ENCODE results near the gene SHANK2.

Gene SHANK2

DNA sequence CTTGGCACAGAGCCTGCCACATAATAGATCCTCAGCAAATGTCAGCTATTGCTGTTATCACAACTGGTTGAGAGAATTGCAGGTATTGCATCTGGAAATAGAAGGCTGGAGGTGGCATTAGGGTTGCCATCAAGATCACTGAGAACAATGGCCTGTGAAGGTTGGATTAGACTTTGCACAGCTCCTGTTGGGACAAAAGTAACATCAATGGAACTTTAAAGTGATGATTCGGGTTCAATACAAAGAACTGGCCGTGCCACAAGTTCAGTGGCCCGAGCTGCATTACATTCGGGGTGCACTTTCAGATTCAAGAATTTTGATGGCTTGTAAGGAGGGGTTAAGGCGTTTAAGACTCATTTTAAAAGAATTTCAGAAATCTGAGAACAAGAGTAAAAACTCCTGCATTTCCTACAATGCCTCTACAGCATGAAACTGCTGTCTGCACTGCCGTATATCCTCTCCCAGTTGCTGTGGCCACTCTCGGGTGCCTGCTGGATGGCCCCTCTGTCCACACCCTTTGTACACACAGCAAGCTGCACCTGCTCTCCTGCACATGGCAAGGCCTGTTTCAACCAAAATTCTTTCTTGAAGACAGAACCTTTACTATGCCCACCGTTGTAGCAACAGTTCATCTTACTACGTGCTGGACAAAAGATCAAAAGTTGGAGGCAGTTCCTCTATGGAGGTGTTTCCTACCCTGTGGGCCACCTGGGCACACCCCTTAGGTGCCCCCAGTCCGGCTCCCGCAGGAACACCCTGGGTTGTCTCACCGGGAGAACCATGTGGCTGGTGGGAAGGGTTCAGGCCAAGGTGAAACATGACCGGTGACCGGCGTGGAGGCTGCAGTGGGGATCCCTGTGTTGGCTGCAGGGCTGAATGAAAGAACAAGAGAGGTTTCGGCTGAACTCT is 17.5 kb upstream of the SHANK2 start:
- no peak for DNase-seq (ENCODE audit: low spot score)

DNA sequence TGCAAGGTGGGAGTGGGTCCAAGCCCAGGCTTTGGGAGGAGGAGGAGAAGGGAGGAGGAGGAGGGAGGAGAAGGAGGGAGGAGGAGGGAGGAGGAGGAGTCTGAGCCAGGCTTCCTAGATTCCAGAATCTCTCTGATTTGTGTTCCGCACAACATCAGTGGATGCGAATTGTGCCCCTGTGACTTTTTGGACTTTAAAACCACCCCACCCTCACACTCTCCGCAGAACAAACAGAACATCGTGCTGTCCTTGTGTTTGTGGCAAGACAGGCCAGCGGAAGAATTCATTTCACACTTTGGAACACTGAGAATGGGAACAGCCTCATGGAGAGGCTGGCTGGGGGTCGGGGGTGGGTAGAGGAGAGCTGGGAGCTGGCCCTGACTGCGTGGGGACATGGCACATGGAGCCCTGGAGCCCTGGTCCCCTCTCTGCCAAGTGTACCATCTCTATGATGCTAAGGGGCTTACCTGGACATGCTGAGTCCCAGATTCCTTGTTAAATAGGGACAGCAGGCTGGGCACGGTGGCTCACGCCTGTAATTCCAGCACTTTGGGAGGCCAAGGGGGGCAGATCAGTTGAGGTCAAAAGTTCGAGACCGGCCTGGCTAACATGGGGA is 16.4 kb upstream of the SHANK2 start:
- DNase-seq (ENCODE audit: low spot score), result no peak

DNA sequence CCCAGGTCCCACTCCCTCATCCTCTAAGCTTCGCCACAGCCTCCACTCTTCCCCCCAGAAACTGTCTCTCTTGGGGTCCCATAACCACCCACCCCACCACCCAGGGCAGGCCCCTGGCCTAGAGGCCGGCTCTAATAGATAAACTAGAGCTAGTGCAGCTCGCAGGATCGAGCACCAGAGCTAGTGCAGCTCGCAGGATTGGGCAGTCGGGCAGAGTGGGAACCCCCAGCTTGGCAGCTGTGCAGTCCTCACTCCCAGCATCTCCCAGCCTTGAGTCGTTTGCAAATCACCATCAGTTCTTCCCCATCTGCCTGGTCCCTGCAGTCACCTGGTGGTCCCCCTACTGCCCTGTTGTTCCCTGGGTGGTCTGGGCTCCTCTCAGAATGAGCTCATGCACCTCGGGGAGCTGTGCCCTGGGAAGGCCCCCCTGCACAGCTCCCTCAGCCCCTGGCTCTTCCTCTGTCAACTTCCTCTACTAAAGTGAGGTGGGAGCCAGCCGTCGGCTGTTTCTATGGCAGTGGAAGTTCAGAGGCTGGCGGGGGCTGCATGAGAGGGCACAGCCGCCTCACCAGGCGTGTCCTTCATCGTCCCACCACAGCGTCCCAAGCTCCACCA is 15.5 kb upstream of the SHANK2 start:
- no peak for DNase-seq (ENCODE audit: low spot score)

DNA sequence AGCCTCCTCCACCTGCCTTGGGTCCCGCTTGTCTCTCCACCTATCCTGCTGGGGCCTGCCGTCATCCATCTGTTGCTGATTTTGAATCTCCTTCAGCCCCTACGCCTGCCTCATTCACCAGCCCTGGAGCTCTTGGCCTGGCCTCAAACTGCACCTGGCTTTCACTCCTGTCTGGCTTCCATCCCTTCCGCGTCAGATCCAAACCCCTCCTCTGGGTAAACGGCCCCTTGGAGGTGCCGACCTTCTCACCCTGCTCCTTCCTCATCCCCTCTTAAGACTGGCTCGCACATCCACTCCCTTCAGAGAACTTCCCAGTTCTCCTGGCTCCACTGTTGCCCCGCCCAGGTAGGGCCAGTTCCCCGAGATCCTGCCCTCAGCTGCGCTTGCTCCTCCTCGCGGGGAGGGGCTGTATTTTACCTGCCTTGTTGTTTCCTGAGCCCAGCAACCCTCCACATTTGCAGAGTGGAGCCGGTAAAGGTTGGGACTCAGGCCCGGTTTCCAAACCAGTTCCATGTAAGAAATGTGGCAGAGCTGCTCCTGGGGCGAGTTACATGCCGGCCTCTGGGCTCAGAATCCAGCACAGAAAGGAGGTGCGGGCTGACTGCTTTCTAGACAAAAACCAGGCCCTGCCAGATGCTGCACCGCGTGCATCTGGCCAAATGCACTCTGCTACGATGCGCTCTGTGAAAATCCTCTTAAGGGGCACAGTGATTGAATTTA is 13.9 kb upstream of the SHANK2 start:
- no peak for DNase-seq (ENCODE audit: low spot score)

DNA sequence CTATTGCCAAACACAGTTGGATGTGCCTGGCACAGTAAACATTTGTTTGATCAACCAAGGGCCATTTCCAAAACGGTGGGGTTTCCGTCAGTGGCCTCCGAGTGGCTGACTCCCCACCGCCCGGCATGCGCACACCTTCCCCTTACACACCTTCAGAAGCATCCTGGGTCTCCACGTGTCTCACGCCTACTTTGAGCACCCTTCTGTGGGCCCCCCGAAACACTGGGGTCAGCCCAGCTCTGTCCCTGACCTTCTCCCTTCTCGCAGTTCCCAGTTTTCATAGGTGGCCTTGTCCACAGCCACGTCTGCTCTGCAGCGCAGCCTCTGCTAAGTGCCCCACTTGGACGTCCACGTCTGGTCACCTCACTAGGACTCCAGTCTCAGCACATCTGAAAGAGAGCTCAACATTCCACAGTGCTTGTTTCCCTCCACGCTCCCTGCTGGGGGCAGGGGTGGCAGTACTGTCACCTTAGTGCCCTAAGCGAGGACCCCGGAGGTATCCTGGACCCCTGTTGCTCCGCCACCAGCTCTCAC is 13.2 kb upstream of the SHANK2 start:
- DNase-seq (ENCODE audit: low spot score), result no peak

DNA sequence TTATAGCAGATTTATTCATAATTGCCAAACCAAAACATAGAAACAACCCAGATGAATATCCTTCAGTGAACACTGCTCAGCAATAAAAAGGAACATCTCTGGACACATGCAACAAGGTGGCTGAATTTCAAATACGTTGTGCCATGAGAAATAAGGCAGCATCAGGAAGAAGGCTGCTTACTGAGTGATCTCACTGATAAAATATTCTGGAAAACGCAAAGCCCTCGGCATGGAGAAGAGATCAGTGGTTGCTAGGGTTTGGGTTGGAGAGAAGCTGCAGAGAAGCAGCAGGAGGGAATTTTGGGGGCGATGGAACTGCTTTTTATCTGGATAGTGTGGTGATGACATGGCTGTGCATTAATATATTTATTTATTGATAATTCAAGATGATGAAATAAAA is 11.0 kb upstream of the SHANK2 start:
- no peak for DNase-seq (ENCODE audit: low spot score)

DNA sequence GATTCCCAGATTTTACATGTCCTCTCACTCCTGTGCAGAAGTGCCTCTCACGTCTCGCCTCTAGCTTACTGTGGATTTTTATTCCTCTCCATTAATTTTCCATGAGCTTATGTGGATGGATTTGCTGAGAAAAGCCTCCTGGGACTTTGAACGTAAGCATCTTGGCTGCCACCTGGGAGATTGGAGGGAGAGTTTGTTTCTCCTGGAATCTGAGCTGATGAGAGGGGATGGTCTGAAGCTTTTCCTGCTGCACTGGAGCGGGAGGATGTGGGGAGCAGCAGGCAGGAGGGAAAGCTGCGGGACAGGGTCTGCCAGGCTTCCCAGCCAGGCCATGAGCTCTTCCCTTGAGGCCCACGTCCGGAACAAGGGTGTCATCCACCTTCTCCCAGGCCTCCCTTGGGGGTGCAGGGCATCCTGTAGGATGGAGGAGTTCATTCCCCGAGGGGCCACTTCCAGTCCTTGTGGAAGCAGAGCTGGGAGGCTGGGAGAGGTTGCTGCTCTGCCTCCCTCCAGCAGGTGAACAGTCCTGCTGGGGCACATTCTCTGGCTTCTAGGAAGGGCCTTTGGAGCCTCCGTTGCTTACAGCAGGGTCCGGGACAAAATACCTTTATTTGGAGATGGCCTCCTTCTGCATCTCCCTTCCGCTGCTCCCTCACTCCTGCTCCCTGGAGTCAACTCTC is 3.6 kb upstream of the SHANK2 start:
- no peak for DNase-seq (ENCODE audit: low spot score)

DNA sequence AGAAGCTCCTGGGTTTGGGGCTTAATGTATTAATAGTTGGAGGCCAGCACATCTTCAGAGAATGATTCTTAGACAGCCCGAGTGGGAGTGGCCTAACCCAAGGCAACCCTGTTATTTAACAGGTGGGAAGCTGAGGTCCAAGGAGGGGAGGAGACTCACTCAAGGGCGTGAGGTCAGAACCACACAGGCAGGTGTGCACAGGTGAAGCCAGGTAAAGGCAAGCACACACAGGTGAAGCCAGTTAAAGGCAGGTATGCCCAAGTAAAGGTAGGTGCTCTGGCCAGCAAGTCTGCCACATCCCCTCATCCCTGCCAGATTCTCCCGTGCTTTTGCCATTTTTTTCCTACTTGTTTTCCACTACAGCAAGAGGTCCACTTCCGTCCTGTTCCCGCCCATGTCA is 2.9 kb upstream of the SHANK2 start:
- DNase-seq (ENCODE audit: low spot score), result no peak

DNA sequence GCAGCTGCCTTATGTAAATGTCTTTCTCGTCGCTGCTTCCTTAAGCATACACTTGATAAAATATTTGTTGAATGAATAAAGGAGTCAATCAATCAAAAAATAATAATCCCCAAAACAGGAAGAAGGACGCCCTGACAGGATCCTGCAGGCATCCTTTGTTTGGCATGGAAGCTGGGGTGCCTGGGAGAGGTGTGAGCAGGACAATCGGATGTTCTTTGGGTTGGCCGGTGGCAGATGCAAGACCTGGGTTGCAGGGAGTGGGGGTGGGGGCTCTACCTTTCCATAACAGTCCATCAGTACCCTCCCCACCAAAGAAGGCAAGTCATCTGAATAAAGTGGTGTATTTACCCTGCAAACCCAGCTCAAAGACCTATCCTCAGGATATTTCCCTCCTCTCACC is 1.4 kb upstream of the SHANK2 start:
- DNase-seq (ENCODE audit: low spot score), result no peak

DNA sequence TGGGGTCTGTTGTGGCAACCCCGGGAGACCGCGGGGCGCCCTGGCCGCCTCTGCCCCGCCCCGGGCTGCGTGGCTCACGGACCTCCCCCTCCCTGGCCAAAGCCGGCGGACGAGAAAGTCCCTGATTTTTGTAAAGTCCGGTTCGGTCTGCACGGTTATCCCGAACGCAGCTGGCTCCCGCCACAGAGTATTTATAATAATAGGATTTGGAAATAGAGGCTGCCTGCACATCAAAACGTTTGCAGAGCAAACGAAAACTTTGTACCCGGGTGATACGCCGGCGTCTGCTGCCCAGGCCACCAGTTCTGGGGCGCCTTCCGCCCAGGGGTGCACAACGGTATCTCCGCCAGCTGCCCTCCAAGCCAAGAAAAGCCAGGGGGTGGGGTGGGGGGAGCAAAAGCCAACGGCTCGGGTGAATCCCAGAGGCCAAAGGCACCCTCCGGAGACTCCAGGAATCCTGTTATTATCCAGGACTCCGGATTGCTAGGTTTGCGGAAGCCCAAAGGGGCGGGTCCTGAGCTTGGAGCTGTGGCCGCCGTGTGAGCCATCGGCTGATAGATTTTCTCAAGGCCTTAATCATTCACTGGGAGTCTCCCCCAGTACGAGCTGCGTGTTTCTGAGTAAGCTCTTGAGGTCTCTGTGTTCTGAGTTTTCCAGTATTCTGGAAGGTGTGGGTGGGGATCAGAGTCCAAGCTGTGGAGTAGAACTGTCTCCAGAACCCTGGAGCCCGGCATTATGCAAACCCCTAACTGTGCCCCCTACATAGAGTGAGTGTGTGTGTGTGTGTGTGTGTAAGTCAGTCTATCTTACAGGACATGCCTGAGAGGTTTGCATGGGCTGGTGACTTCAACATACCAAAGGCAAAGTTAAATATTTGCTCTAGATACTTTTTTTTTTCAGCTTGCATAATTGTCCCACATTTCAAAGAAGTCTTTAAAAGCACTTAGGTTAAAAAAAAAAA is 673 bp upstream of the SHANK2 start:
- no peak for DNase-seq (ENCODE audit: low spot score)

DNA sequence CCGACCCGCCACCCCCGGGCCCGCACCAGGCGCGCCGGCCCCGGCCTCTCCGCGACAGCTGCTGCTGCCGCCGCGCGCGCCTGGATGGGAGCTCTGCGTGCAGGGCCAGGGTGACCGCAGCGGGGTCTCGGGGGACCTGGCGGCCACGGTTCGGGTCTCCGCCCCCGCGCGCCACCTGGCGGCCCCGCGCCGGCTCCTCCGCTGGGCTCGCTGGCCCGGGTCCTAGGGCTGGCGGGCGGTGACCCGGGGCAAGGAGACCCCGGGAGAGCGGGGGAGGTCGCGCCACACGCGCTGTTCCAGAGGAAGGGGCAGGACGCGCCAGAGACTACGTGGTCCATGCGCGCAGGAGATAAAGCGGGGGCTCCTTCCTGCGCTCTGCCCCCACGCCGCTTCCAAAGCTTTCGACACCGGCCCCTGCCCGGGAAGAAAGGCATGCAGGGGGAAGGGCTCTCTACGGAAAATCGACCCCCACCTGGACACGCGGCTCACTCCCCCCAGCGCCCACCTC is 562 bp downstream of the SHANK2 start:
- DNase-seq (ENCODE audit: low spot score), result peak; percentile 19

DNA sequence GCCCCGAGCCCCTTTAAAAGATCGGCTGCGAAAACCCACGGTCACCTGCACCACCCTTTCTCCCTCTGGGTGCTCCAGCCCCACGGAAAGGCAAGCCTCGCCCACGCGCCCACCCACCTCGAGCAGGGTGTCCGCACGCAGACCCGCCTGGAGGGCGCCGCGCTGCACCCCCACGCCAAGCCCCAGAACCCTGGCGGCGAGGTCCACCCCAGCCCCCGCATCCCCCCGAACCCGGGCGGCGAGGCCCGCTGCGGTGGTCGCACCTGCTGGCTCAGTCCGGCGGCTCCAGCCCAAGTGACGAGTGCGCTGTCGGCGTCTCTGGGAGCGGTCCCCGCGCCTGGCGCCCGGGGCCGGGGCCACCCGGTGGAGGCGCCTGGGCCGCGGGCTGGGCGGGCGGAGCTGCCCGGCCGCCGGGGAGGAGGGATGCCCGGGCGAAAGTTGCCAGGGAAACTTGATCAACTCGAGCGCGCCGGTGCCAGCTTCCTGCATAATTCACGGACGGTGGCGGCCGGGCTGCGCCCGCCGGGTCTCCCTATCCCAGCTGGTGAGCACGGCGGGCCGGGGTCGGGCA is 1.1 kb downstream of the SHANK2 start:
- no peak for DNase-seq (ENCODE audit: low spot score)

DNA sequence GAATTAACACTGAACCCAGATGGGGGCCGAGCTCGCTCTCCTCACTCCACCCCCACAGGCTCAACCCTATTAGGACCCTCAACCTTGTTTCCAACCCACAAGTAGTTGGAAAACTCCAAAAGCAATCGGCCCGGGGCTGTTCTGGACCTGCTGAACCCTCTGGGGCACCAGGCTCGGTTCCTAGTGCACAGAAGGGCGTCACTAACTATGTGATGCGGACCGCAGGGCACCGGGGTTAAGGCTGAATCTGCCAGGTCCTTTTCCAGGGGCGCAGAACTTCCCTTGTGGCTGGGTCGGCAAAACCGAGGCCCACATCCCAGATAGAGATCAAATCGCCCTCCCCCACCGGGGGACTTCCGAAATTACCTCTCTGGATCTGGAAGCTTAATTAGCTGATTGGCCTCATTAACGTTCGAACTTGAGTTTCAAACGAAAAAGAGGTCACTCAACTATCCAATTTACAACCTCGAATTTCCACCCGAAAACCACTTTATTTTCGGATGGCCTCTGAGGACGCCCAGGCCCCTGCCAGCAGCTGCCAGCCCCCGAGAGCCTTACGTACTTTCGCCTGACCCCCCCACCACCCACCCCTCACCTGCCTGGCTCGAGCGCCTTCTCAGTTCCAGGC is 1.7 kb downstream of the SHANK2 start:
- no peak for DNase-seq (ENCODE audit: low spot score)

DNA sequence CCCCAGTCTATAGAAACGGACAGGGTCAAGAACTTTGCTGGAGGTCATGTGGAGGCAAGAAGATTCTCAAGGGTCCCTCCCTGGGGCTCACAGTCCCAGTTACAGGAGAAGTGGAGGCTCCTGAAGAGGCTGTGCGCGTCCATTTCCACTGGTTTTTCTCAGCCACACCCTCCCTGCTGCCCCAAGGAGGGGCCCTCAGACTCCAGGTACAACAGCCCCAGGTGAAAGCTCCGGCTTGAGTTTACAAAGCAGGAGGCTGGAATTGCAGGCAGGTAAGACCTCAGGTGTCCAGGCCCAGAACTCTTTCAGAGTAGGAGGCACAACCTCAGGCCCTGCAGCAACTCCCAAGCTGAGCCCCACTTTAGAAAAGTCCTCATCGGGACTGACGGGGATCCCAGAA is 3.1 kb downstream of the SHANK2 start:
- DNase-seq (ENCODE audit: low spot score), result no peak

DNA sequence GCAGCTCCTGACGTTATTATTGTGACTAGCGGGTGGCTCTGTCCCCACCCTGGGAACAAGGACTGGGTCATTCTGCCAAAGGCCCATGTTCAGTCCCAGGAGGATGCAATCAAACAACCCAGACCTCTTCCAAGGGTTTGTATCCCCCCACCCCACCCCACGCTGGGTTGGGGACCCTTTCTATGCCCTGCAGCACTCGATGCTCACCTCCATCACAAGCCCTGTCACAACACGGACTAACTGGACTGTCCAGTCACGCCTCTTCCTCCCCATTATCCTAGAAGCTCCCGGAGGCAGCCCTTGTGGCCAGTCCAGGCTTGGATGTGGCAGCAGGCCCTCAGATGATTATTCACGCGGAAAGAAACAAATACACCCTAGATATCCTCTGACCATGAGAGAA is 3.7 kb downstream of the SHANK2 start:
- DNase-seq (ENCODE audit: low spot score), result no peak

DNA sequence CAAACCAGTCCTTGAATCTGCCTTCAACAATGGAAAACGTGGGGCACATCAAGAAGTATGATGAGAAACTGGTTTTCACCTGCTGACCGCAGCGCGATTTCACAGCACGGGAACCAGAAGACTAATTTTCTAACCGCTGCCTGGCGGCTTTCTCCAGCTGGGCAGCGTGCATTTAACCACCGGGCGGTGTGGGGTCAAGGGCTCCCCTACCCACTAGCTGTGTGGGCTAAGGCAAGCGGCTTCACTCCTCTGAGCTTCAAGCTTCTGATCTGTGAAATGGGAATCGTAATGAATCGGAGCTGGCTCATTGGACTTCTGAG is 4.2 kb downstream of the SHANK2 start:
- no peak for DNase-seq (ENCODE audit: low spot score)

DNA sequence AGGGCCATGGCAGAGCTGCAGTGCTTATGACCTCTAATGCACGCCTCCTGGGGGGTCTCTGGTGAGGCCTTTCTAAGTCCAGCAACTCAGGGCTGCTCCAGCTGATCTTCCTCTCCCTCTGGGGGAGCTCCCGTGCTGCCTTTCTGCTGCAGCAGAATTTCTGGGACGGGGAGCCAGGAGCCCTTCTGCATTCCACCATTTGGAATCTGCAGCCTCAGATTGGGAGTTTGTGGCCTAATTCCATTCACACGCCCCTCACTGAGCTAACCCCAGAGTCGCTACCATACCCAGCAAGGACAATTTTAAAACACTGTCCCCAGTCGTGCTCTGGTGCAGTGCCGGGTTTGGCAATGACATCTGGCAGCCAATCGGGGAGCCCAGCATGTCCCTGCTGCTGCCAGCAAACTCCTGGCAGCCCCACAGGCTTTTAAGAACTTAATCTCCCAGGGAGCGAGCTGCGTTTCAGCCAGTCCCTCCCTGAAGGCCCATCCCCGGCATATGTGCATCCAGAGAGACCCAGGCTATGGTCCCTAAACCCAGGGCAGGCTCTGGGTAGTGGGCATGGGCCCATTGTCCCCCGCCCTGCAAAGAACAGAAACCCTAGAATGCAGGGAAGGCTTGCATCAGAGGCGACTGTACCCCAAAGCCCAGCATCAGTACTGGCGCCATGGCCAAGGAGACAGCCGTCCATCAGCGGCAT is 4.7 kb downstream of the SHANK2 start:
- no peak for DNase-seq (ENCODE audit: low spot score)

DNA sequence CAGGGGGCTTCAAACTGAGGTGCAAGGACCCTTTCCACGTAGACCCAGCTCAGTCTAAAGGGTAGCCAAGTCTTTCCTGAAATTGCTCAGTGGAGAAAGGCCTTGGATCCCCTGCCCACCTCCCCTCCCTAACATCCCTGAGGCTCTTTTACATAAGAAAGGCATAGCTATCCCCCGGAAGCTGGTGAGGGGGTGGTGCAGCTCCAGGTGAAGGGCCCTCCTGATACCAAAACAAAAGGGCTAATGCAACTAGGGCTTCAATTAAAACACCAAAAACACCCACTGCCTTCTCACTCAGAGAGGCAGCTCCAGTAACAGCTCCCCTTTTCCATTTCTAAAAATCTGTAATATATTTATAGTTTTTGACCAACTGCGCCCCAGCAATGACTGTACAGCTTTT is 5.8 kb downstream of the SHANK2 start:
- no peak for DNase-seq (ENCODE audit: low spot score)

Measured in LoVo (cell line).